HG03103 (cell line): ENCODE results near the gene SLC35A3.

Experiments
- ATAC-seq: cut with Tn5 transposase; IDR thresholded peaks from one replicate; pipeline ENCODE4 v1.9.1; 2021; ENCODE audit warnings: low read depth; ENCODE audit not compliant: unreplicated experiment

SLC35A3 gene

GRCh38 chr1:100073531-100073930 is 103.7 kb downstream of the SLC35A3 start:
- ATAC-seq = no peak

- no peak for ATAC-seq
Measured at GRCh38 chr1:100074604-100075395, 105.0 kb downstream of the SLC35A3 start.

GRCh38 chr1:100075773-100076172 is 106.0 kb downstream of the SLC35A3 start:
- peak; percentile 49 for ATAC-seq

- no peak for ATAC-seq
Measured at GRCh38 chr1:100076319-100076718, 106.5 kb downstream of the SLC35A3 start.

- peak; percentile 62 for ATAC-seq
Measured at GRCh38 chr1:100076744-100077143, 106.9 kb downstream of the SLC35A3 start.

- peak; percentile 40 for ATAC-seq
Measured at GRCh38 chr1:100077531-100077930, 107.7 kb downstream of the SLC35A3 start.

- no peak for ATAC-seq
Measured at GRCh38 chr1:100080331-100080730, 110.5 kb downstream of the SLC35A3 start.
